Muscle of leg (tissue), 11 donors: ENCODE measurements around the gene TIGD1. TPM values are rescaled to one million over a fixed set of nuclear protein-coding genes. Genes with fewer than 3 reads are reported as not detected.

Experiments
- DNase-seq: peaks from one replicate; pipeline ENCODE4 v3.0.0; 2013
- H3K27ac ChIP-seq: one replicate; pipeline ENCODE4 v1.5.1; 2013; ENCODE audit warnings: mild to moderate bottlenecking, low read length, control low read depth
- H3K27me3 ChIP-seq: one replicate; pipeline ENCODE4 v1.6.1; 2013; ENCODE audit warnings: low read length; ENCODE audit not compliant: control insufficient read depth, insufficient read depth
- H3K36me3 ChIP-seq: one replicate; pipeline ENCODE4 v1.6.1; 2013; ENCODE audit warnings: low read length; ENCODE audit not compliant: control insufficient read depth, insufficient read depth
- H3K4me1 ChIP-seq: one replicate; pipeline ENCODE4 v1.6.1; 2013; ENCODE audit warnings: low read length; ENCODE audit not compliant: control insufficient read depth, insufficient read depth
- H3K4me3 ChIP-seq: one replicate; pipeline ENCODE4 v1.5.1; 2013; ENCODE audit warnings: low read length, control low read depth
- H3K9me3 ChIP-seq: replicated peaks from 2 replicates; pipeline ENCODE4 v1.6.1; 2013; ENCODE audit warnings: low read depth, low read length; ENCODE audit not compliant: control insufficient read depth
- WGBS: methylation state at CpG from one replicate; pipeline ENCODE4 v1.1.5; 2013; ENCODE audit warnings: missing lambda C conversion rate; ENCODE audit not compliant: insufficient coverage; 5-methylcytosine and 5-hydroxymethylcytosine counted together
- polyA plus RNA-seq, 8 donors: library from polyadenylated mRNA; unstranded; fragments of 120-200 nt; gene quantifications; one replicate each; pipeline versions ENCODE4 v1.2.1 to v1.2.3, GENCODE V29; 2013; ENCODE audit warnings: inconsistent platforms in 1 of 8, low replicate concordance in 1 of 8; ENCODE audit not compliant: insufficient read length in 8 of 8, insufficient read depth in 1 of 8
- total RNA-seq: library from RNA; stranded (reverse); fragments of 120-200 nt; gene quantifications from one replicate; pipeline ENCODE4 v1.2.4, GENCODE V29; 2013

TIGD1 gene
- total and polyA plus RNA-seq, 9 donors: 5.1 to 7.6 (median 6.1) TPM

DNA sequence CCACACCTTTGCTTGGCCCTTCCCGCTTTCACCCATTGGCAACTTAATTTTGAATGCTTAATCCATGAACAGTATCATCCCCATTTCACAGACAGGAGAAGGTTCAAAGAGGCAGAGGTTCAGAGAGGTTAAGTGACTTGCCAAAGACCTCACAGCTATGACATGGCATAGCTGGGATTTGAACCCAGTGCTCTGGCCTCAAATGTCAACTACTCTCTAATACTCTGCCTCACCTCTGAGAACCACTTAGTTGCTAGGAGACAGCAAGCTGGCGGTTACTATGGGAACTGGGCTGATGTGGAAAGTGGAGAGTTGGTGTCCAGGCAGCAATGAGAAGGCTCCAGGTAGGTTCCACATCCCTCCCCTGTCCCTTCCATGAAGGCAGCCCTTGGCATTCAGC lies 45.9 kb downstream of the TIGD1 start:
- Histone ChIP-seq H3K9me3 (no peaks in the 10 kb centered on the region), H3K27ac (no peak overlapping the region), H3K27me3 (peaks cover 68% of the 10 kb centered on the region), H3K4me3 (no peak overlapping the region), H3K36me3 (no peaks in the 10 kb centered on the region), H3K4me1 (peaks cover 19% of the 10 kb centered on the region)
- no peak for DNase-seq
- no CpG with 5 or more reads among the region's 2 CpGs for WGBS

DNA sequence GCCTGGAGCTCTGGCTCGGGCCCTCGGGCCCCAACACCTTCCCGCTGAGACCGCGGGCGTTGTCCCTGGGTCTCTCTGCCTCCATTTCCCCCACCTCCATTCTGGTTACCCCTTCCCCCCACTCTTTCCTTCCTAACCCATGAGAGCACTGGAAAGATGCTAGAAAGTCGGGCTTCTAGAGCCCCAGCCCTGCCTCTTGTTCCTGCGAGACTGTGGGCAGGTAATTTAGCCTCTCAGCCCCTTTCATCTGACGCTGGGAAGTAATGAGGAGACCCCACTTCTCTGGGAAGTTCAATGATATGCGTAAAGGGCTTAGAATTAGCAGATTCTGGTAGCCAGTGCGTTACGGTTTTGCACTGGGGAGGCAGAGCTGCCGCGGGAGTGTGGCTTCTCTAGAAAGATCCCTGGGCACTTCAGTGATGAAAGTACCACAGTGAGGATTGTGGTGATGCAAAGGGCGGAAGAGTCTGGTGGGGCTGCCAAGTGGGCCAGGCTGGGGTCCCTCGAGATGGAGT lies 46.5 kb downstream of the TIGD1 start:
- Histone ChIP-seq H3K9me3 (no peaks in the 10 kb centered on the region), H3K4me3 (peak overlapping the region; percentile 36), H3K36me3 (no peaks in the 10 kb centered on the region), H3K4me1 (peaks cover 19% of the 10 kb centered on the region), H3K27ac (no peak overlapping the region), H3K27me3 (peaks cover 70% of the 10 kb centered on the region)
- DNase-seq: no peak
- 11% methylated on average over 10 of the region's 16 CpGs for WGBS

GRCh38 chr2:232502911-232503808 lies 47.2 kb downstream of the TIGD1 start:
- peak; percentile 42 for DNase-seq

DNA sequence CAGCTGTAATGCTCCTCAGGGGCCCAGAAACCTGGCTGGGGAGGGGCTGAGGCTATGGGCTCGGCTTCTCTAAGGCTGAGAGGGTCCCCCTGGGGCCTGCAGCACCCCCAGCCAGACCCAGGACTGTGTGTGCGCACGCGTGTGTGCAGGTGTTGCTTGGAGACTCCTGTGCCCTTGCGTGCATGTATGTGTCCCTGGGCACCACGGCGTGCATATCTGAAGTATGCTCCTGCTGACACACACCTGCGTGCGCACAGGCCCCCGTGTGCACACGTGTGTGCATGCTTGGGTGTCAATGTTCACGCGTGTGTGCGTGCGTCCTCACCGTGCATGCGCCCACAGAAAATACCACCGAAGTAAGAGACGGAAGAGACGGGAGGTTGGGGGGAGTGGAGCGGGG lies 47.8 kb downstream of the TIGD1 start:
- no peak overlapping the region for H3K4me3 ChIP-seq
- H3K9me3 ChIP-seq: no peaks in the 10 kb centered on the region
- H3K27me3 ChIP-seq: peaks cover 67% of the 10 kb centered on the region
- no peaks in the 10 kb centered on the region for H3K36me3 ChIP-seq
- peaks cover 19% of the 10 kb centered on the region for H3K4me1 ChIP-seq
- no peak overlapping the region for H3K27ac ChIP-seq
- no peak for DNase-seq
- WGBS: 8% methylated on average over 11 of the region's 21 CpGs

More at GRCh38 chr2:232502911-232503808, 47.2 kb downstream of the TIGD1 start:
- Histone ChIP-seq H3K27me3 (peaks cover 69% of the 10 kb centered on the region), H3K36me3 (no peaks in the 10 kb centered on the region), H3K9me3 (no peaks in the 10 kb centered on the region), H3K4me1 (peaks cover 19% of the 10 kb centered on the region), H3K27ac (no peak overlapping the region), H3K4me3 (peak overlapping the region; percentile 36)
- WGBS: under 1% methylated on average over 54 of the region's 75 CpGs

DNA sequence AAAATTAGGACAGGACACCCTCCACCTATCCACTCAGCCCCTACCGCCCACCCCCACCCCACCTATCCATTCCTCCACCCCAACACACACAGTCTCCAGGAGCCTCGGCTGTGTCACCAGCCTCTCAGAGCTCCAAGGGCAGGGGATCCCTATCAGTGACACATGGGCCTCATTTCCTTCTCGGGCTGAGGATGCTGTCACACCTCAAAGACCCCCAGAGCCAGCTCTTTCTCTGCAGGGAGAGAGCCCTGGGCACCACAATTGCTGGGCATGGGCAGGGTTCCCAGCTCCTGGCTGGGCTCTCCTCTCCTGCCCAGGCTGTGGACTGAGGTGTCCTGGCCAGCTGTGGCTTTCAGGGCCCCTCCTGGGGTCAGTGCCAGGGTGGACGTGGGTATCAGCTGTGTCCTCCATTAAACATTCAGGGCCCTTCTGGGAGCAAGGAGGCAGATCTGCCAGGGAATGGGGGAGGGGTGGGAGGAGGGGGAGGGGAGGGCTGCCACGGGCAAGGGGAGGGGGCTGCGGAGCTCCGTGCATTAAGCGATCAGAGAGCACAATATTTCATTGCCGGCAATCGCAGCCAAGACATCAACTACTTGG lies 48.5 kb downstream of the TIGD1 start:
- Histone ChIP-seq H3K4me1 (peaks cover 19% of the 10 kb centered on the region), H3K36me3 (no peaks in the 10 kb centered on the region), H3K4me3 (no peak overlapping the region), H3K27me3 (peaks cover 63% of the 10 kb centered on the region), H3K27ac (no peak overlapping the region), H3K9me3 (no peaks in the 10 kb centered on the region)
- no peak for DNase-seq
- 36% methylated on average over 3 of the region's 10 CpGs for WGBS

DNA sequence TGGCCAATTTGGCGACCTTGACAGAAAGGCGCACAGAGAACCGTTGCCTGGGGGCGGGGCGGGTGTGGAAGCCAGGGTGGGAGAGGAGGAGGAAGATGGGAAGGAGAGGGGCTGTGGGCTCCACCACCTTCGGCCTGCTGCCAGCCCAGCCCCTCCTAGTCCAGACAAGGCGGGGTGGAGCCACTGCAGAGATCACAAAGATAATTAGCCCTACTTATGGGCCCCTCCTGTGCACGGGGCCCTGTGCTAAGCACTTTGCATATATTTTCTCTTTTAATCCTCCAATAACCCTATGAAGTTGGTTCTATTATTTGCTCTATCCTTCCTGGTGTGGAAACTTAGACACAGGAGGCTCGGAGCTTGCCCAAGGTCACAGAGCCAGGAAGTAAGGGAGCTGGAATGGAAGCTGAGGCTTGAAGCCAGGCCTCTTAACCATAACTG lies 49.0 kb downstream of the TIGD1 start:
- Histone ChIP-seq H3K27me3 (peaks cover 59% of the 10 kb centered on the region), H3K4me1 (peaks cover 19% of the 10 kb centered on the region), H3K4me3 (no peak overlapping the region), H3K36me3 (no peaks in the 10 kb centered on the region), H3K9me3 (no peaks in the 10 kb centered on the region), H3K27ac (no peak overlapping the region)
- no peak for DNase-seq
- WGBS: 41% methylated on average over 3 of the region's 9 CpGs

GRCh38 chr2:232498452-232498851 lies 51.9 kb downstream of the TIGD1 start:
- 85% methylated on average over 3 of the region's 3 CpGs for WGBS
- no peak for DNase-seq
- Histone ChIP-seq H3K36me3 (no peaks in the 10 kb centered on the region), H3K9me3 (no peaks in the 10 kb centered on the region), H3K27me3 (peaks cover 38% of the 10 kb centered on the region), H3K27ac (no peak overlapping the region), H3K4me3 (no peak overlapping the region), H3K4me1 (peaks cover 14% of the 10 kb centered on the region)

Other genes with a start within 250 kb of the TIGD1 start
- 0.09 TPM for gene ALPP, start 171.8 kb downstream of the TIGD1 start, total RNA-seq
- under 1 TPM in 1 of 8 donors, not detected in 7; 0.30 TPM for gene ALPP, start 171.8 kb downstream of the TIGD1 start, polyA plus RNA-seq
- not detected for gene ALPG, start 143.7 kb downstream of the TIGD1 start, total RNA-seq
- not detected for gene ALPG, start 143.7 kb downstream of the TIGD1 start, polyA plus RNA-seq
- gene ALPI, start 94.4 kb downstream of the TIGD1 start, total RNA-seq: not detected
- gene ALPI, start 94.4 kb downstream of the TIGD1 start, polyA plus RNA-seq: 1 to 10 TPM in 1 of 8 donors, under 1 TPM in 1, not detected in 6; 0.63 to 3.7 TPM
- 0.31 TPM for gene ECEL1, start 62.7 kb downstream of the TIGD1 start, total RNA-seq
- under 1 TPM; 0.18 to 0.45 (median 0.33) TPM for gene ECEL1, start 62.7 kb downstream of the TIGD1 start, polyA plus RNA-seq
- gene PRSS56, start 30.2 kb downstream of the TIGD1 start, total RNA-seq: 2.6 TPM
- 1 to 10 TPM; 1.7 to 2.5 (median 2.1) TPM for gene PRSS56, start 30.2 kb downstream of the TIGD1 start, polyA plus RNA-seq
- gene CHRND, start 24.4 kb downstream of the TIGD1 start, total RNA-seq: 83.7 TPM
- gene CHRND, start 24.4 kb downstream of the TIGD1 start, polyA plus RNA-seq: 100 to 1,000 TPM; 118 to 163 (median 139) TPM
- 77.7 TPM for gene CHRNG, start 10.9 kb downstream of the TIGD1 start, total RNA-seq
- gene CHRNG, start 10.9 kb downstream of the TIGD1 start, polyA plus RNA-seq: 100 to 1,000 TPM in 4 of 8 donors, 10 to 100 TPM in 4; 75.0 to 165 (median 105) TPM
- gene EIF4E2, start 132 bp upstream of the TIGD1 start, total RNA-seq: 115 TPM
- 100 to 1,000 TPM; 105 to 135 (median 122) TPM for gene EIF4E2, start 132 bp upstream of the TIGD1 start, polyA plus RNA-seq
- 7.0 TPM for gene EFHD1, start 83.0 kb upstream of the TIGD1 start, total RNA-seq
- 10 to 100 TPM; 20.1 to 39.6 (median 28.1) TPM for gene EFHD1, start 83.0 kb upstream of the TIGD1 start, polyA plus RNA-seq
- 49.4 TPM for gene GIGYF2, start 146.8 kb upstream of the TIGD1 start, total RNA-seq
- gene GIGYF2, start 146.8 kb upstream of the TIGD1 start, polyA plus RNA-seq: 10 to 100 TPM; 26.4 to 48.2 (median 40.8) TPM
- gene KCNJ13, start 226.0 kb upstream of the TIGD1 start, total RNA-seq: not detected
- gene KCNJ13, start 226.0 kb upstream of the TIGD1 start, polyA plus RNA-seq: under 1 TPM in 7 of 8 donors, not detected in 1; 0.12 to 0.90 (median 0.20) TPM